ENCODE data around the gene ATXN1. TPM values are rescaled to one million over a fixed set of nuclear protein-coding genes. Genes with fewer than 3 reads are reported as not detected.

ATXN1 gene
- polyA plus RNA-seq, 2 of the 4 experiments (the other 2 are of a cell fraction) = 2.9 to 8.3 TPM

DNA sequence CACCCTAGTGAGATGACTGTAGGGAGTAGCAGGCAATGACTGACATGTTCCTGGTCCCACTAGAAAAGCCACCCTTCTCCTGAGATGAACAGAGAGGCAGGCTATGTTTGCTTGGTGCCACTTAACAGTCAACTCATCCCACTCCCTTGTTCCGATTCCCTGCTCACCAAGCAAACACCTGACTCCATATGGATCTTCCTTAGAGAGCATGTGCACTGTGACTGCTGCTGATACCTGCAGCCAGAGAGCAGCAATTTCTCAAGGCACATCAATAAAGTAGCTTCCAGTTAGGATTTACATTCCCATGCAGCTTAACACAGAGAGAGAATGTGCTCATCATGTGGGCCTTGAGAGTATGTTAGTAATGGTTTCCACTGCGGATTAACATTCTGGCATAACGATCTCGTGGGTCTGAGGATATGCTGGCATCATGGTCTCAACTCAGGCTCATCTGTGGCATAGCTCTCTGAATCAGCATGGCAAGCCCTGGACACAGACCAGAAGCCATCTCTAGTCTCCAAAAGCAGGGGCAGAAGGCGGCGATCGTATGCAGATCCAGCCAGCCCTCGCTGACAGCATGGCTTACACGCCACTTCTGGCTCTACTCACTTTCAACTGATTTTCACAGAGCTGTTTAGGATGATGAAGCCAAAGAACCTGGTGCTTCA is 43.9 kb downstream of the ATXN1 start (continued):
- TF ChIP-seq, protein P1, sequence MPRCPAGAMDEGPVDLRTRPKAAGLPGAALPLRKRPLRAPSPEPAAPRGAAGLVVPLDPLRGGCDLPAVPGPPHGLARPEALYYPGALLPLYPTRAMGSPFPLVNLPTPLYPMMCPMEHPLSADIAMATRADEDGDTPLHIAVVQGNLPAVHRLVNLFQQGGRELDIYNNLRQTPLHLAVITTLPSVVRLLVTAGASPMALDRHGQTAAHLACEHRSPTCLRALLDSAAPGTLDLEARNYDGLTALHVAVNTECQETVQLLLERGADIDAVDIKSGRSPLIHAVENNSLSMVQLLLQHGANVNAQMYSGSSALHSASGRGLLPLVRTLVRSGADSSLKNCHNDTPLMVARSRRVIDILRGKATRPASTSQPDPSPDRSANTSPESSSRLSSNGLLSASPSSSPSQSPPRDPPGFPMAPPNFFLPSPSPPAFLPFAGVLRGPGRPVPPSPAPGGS (IDR thresholded peaks at IDR 0.05) = no peak
- TF ChIP-seq HOXB13 (CRISPR knock-in tag; IDR thresholded peaks at IDR 0.05; ENCODE audit: low read depth) (no peak), FOSB (CRISPR knock-in tag; IDR thresholded peaks at IDR 0.05) (no peak), HOXB5 (CRISPR knock-in tag; IDR thresholded peaks at IDR 0.05) (no peak)

DNA sequence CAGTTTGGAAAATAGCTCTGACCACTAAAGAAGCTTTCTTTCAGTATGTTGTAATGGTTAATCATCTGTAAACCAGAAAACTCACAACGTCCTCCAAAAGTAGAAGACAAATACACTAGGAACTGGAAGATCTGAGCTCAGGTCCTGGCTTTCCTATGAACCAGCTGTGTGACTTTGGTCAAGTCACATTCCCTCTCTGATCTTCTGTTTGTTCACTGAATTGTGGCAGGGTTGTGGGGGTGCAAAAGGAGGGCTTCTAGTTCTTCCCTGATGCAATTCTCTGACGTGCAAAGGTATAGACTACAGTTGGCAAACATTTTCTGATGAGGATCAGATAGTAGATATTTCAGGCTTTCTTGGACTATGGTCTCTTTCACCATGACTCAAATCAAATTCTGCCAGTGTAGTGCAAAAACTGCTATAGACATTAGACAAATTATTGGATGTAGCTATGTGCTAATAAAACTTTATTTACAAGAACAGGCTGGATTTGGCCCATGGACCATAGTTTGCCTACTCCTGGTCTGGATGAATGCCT is 44.9 kb downstream of the ATXN1 start:
- Histone ChIP-seq H3K4me2 (no peak overlapping the region; the same call in 2 of the 3 replicates), H3K4me3 (no peak overlapping the region), H3K4me1 (peaks cover 35% of the 10 kb centered on the region), H3K9me3 (no peaks in the 10 kb centered on the region), H3K27ac (no peak overlapping the region)
- ATAC-seq = no peak
- TF ChIP-seq SREBF2 (IDR thresholded peaks at IDR 0.05) (no peak), BHLHE40 (IDR thresholded peaks at IDR 0.05; ENCODE audit: low read depth, low read length) (no peak), CBX8 (IDR thresholded peaks at IDR 0.05) (no peak), SMC3 (IDR thresholded peaks at IDR 0.05) (no peak), PHF8 (IDR thresholded peaks at IDR 0.05; ENCODE audit: borderline replicate concordance, low read depth) (no peak), EP300 (IDR thresholded peaks at IDR 0.05) (no peak), MAFK (IDR thresholded peaks at IDR 0.05; ENCODE audit: partially characterized antibody) (no peak), JUN (IDR thresholded peaks at IDR 0.05) (no peak), MYC (IDR thresholded peaks at IDR 0.05; ENCODE audit: borderline replicate concordance, low read length) (no peak), RAD21 (conservative IDR thresholded peaks at IDR 0.05 in 1 of 2, IDR thresholded peaks at IDR 0.05 in 1 of 2) (no peak), ESRRA (IDR thresholded peaks at IDR 0.05; ENCODE audit: borderline replicate concordance, low read length) (no peak), ZFP36 (IDR thresholded peaks at IDR 0.05; ENCODE audit: borderline replicate concordance, partially characterized antibody) (no peak), TP53 (CRISPR knock-in tag; IDR thresholded peaks at IDR 0.05) (no peak), HOXB13 (CRISPR knock-in tag; IDR thresholded peaks at IDR 0.05; ENCODE audit: low read depth) (no peak), RCOR1 (IDR thresholded peaks at IDR 0.05; ENCODE audit: low read depth, low read length) (no peak), KDM5A (IDR thresholded peaks at IDR 0.05) (no peak), HOXB5 (CRISPR knock-in tag; IDR thresholded peaks at IDR 0.05) (no peak)
- TF ChIP-seq, protein P2, sequence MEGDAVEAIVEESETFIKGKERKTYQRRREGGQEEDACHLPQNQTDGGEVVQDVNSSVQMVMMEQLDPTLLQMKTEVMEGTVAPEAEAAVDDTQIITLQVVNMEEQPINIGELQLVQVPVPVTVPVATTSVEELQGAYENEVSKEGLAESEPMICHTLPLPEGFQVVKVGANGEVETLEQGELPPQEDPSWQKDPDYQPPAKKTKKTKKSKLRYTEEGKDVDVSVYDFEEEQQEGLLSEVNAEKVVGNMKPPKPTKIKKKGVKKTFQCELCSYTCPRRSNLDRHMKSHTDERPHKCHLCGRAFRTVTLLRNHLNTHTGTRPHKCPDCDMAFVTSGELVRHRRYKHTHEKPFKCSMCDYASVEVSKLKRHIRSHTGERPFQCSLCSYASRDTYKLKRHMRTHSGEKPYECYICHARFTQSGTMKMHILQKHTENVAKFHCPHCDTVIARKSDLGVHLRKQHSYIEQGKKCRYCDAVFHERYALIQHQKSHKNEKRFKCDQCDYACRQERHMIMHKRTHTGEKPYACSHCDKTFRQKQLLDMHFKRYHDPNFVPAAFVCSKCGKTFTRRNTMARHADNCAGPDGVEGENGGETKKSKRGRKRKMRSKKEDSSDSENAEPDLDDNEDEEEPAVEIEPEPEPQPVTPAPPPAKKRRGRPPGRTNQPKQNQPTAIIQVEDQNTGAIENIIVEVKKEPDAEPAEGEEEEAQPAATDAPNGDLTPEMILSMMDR (IDR thresholded peaks at IDR 0.05) = no peak
- TF ChIP-seq, protein P3, sequence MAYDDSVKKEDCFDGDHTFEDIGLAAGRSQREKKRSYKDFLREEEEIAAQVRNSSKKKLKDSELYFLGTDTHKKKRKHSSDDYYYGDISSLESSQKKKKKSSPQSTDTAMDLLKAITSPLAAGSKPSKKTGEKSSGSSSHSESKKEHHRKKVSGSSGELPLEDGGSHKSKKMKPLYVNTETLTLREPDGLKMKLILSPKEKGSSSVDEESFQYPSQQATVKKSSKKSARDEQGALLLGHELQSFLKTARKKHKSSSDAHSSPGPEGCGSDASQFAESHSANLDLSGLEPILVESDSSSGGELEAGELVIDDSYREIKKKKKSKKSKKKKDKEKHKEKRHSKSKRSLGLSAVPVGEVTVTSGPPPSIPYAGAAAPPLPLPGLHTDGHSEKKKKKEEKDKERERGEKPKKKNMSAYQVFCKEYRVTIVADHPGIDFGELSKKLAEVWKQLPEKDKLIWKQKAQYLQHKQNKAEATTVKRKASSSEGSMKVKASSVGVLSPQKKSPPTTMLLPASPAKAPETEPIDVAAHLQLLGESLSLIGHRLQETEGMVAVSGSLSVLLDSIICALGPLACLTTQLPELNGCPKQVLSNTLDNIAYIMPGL (CRISPR knock-in tag; IDR thresholded peaks at IDR 0.05; ENCODE audit: borderline replicate concordance) = no peak
- TF ChIP-seq, protein P4, sequence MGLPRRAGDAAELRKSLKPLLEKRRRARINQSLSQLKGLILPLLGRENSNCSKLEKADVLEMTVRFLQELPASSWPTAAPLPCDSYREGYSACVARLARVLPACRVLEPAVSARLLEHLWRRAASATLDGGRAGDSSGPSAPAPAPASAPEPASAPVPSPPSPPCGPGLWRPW (IDR thresholded peaks at IDR 0.05) = no peak
- ChIA-PET POLR2A (interaction anchor here (0.7 kb wide), 1 partner anchor 9 kb away, joined by 4 read pairs; no protein-coding TSS in a partner anchor), CTCF (interaction anchor here (1.7 to 4.4 kb wide), 3 partner anchors 36 to 385 kb away, joined by 5 to 23 read pairs (median 5); partner anchors contain the start of gene ATXN1)
- 34% methylated on average over 2 of the region's 2 CpGs for WGBS (ENCODE audit: missing lambda C conversion rate)
- FAIRE-seq = no peak
- no peak for DNase-seq (ENCODE audit: low read depth in 1 of 2, low spot score in 1 of 2)
